Activated CD4-positive, alpha-beta T cell treated with anti-CD3 and anti-CD28 coated beads, Interleukin-2, amount 10 ng/mL, durations not matched to agents 7 days and 5 days (primary cell): ENCODE measurements around the gene KIF12. TPM values are rescaled to one million over a fixed set of nuclear protein-coding genes. Genes with fewer than 3 reads are reported as not detected.
"Not testable (repeated sequence)": the region's sequence is repeated elsewhere in the genome, so short reads cannot be mapped to it uniquely, and the experiment has no call there.

Source experiments
- CTCF ChIA-PET: fragments of 350-600 bp; sonication (Branson Sonifier 250); formaldehyde crosslinking; loops from one replicate; lab custom pipeline; 2021; ENCODE audit warnings: antibody characterized with exemption; lab: Charles Lee
- POLR2A ChIA-PET: fragments of 350-600 bp; sonication (Branson Sonifier 250); formaldehyde crosslinking; loops from one replicate; lab custom pipeline; 2021; ENCODE audit warnings: antibody characterized with exemption; lab: Charles Lee
- DNase-seq: peaks from one replicate; pipeline ENCODE4 v3.0.0-alpha.2; 2020
- H3K27ac Mint-ChIP-seq: one replicate; pipeline ENCODE4 v1.8.0; 2021; ENCODE audit warnings: mild to moderate bottlenecking, moderate library complexity, mixed read lengths
- H3K27me3 Mint-ChIP-seq: one replicate; pipeline ENCODE4 v1.8.0; 2021; ENCODE audit warnings: mixed read lengths
- H3K36me3 Mint-ChIP-seq: one replicate; pipeline ENCODE4 v1.8.0; 2021; ENCODE audit warnings: low read depth, mixed read lengths
- H3K4me1 Mint-ChIP-seq: one replicate; pipeline ENCODE4 v1.8.0; 2021; ENCODE audit warnings: mixed read lengths
- H3K4me3 Mint-ChIP-seq: one replicate; pipeline ENCODE4 v1.8.0; 2021; ENCODE audit warnings: mild to moderate bottlenecking, moderate library complexity, mixed read lengths
- H3K9me3 Mint-ChIP-seq: one replicate; pipeline ENCODE4 v1.8.0; 2021; ENCODE audit warnings: mixed read lengths
- total RNA-seq, 2 experiments: library from RNA; stranded (reverse); gene quantifications; one replicate each; pipeline ENCODE4 v1.2.3, GENCODE V29; 2021

Gene KIF12
- total RNA-seq, 2 experiments from 2014 or later, result not detected

DNA sequence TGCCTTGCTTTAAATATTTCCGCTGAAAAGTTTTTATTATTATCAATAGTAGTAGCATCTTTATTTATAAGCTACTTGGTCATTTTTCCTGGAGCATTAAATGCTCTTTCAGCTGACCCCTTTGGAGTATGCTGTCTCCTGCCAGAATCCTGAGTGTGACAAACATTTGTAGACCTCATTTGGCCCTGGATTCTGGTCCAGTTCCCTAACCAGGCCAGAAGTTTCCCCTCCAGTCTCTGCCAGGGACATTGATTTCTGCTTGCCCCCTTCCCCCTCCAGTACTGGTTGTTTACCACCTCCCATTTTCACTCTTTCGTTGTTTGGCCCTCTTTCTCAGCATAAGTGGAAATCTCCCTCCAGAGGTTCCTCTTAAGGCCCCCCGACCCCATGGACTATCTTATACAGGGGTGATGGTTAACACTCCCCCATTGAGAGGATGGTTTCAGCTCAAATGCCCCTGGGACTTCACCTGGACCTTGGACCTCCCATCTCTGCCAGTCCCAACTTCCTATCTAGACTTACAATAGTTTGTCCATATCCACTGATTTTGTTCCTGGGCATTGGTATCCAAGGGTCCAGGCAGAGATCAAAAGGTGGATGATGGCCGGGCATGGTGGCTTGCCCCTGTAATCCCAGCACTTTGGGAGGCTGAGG lies 31.7 kb upstream of the KIF12 start:
- H3K4me1 Mint-ChIP-seq, result no peaks in the 10 kb centered on the region
- H3K4me3 Mint-ChIP-seq, result no peak overlapping the region
- no peak overlapping the region for H3K27ac Mint-ChIP-seq
- ChIA-PET POLR2A (no interaction called here), CTCF (no interaction called here)
- H3K27me3 Mint-ChIP-seq, result no peaks in the 10 kb centered on the region
- H3K9me3 Mint-ChIP-seq, result peaks cover 4% of the 10 kb centered on the region
- no peaks in the 10 kb centered on the region for H3K36me3 Mint-ChIP-seq
- DNase-seq, result no peak

- POLR2A ChIA-PET, result no interaction called here
- CTCF ChIA-PET, result no interaction called here
- no peak for DNase-seq
- Mint-ChIP-seq H3K4me3 (no peak overlapping the region), H3K36me3 (no peaks in the 10 kb centered on the region), H3K4me1 (no peaks in the 10 kb centered on the region), H3K27ac (no peak overlapping the region), H3K9me3 (peaks cover 4% of the 10 kb centered on the region), H3K27me3 (no peaks in the 10 kb centered on the region)
These were observed 31.0 kb upstream of the KIF12 start for GRCh38 chr9:114130141-114130540.

- H3K4me1 Mint-ChIP-seq, POLR2A ChIA-PET, CTCF ChIA-PET, H3K9me3 Mint-ChIP-seq, DNase-seq, H3K36me3 Mint-ChIP-seq, H3K27ac Mint-ChIP-seq, H3K4me3 Mint-ChIP-seq, H3K27me3 Mint-ChIP-seq: not testable (repeated sequence)
These were observed 29.7 kb upstream of the KIF12 start for GRCh38 chr9:114128759-114129158.

DNA sequence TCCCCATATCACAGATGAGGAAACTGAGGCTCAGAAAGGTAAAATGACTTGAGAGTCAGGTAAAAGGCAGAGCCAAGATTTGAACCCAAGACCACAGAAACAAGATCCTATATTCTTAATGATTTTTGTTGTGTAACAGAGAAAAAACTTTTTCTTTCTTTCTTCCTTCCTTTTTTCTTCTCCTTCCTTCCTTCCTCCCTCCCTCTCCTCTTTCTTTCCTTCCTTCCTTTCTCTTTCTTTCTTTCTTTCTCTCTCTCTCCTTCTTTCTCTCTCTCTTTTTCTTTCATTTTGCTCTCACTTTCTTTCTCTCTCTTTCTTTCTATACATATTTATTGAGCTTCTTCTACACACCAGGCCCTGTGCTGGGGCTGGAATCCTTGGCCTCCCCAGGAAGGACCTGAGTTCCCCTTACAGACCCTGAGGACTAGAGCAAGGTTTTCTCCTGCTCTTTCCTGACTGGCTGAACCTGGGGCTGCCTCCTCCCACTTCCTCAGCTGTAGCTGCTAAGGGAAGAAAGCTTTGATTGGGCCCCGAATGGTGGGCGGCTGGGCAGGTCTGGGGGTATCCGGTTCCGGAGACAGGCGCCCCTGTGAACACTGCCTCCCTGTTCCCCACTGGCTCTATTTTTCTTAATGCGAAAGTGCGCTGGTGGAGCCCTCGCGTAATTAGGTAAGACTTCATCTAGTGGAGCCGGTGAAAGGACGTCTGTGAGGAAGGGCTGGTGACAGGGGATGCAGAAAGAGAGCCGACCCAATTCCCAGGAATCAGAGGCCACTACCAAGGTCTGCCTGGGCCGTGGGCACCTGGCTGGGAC lies 27.4 kb upstream of the KIF12 start:
- ChIA-PET POLR2A (no interaction called here), CTCF (interaction anchor here (0.9 kb wide), 1 partner anchor 66 kb away, joined by 3 read pairs; no protein-coding TSS in a partner anchor)
- DNase-seq, result no peak
- Mint-ChIP-seq H3K4me3 (no peak overlapping the region), H3K9me3 (peaks cover 4% of the 10 kb centered on the region), H3K27me3 (no peaks in the 10 kb centered on the region), H3K27ac (no peak overlapping the region), H3K4me1 (no peaks in the 10 kb centered on the region), H3K36me3 (no peaks in the 10 kb centered on the region)

- ChIA-PET POLR2A (no interaction called here), CTCF (interaction anchor here (1.4 kb wide), 1 partner anchor 16 kb away, joined by 4 read pairs; no protein-coding TSS in a partner anchor)
- Mint-ChIP-seq H3K27ac (no peak overlapping the region), H3K4me1 (no peaks in the 10 kb centered on the region), H3K36me3 (no peaks in the 10 kb centered on the region), H3K4me3 (no peak overlapping the region), H3K9me3 (peaks cover 4% of the 10 kb centered on the region), H3K27me3 (no peaks in the 10 kb centered on the region)
- DNase-seq, result no peak
These were observed 26.5 kb upstream of the KIF12 start for GRCh38 chr9:114125476-114126013.

DNA sequence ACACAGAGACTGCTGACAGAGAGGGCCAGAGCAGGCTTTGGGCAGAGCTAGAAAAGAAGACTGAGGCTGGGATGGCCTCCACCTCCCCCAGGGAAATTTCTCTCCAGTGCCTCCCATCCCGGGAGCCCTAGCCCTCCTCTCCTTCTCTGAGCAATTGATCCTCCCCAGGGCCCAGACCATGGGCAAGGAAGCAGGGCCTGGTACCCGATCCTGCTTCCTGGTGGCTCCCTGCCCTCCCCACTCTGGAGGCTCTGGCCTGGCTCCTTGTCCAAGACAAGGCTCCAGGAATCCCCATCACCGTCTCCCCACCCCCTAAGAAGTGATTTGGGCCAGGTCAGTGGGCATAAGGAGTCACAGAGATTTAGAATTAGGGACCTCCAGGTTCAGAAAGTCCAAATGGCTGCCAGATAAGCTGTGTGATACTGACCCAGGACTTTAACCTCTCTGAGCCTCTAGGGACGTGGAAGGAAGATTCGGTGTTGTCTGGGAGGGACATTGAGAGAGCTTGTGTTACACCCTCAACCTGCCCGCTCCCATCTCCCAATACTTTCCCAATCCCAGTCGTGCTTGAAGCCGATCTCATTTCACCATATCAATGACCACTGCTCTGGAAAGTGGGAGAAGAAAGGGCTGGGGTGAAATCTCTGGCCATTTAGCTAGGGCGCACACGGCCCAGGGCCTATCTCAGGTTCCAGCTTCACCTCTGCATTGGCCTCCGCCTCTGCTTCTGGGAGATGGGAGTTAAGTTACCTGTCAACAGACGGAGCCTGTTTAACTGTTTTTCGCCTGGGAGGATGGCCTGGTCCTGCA lies 25.8 kb upstream of the KIF12 start:
- no peak overlapping the region for H3K27ac Mint-ChIP-seq
- H3K4me3 Mint-ChIP-seq, result no peak overlapping the region
- CTCF ChIA-PET, result interaction anchor here (1.4 kb wide), 1 partner anchor 16 kb away, joined by 4 read pairs; no protein-coding TSS in a partner anchor
- no peaks in the 10 kb centered on the region for H3K36me3 Mint-ChIP-seq
- POLR2A ChIA-PET, result no interaction called here
- H3K9me3 Mint-ChIP-seq, result peaks cover 4% of the 10 kb centered on the region
- no peaks in the 10 kb centered on the region for H3K4me1 Mint-ChIP-seq
- no peak for DNase-seq
- H3K27me3 Mint-ChIP-seq, result no peaks in the 10 kb centered on the region

GRCh38 chr9:114124138-114124537 lies 25.0 kb upstream of the KIF12 start:
- DNase-seq, result no peak
- no peak overlapping the region for H3K27ac Mint-ChIP-seq
- no peaks in the 10 kb centered on the region for H3K27me3 Mint-ChIP-seq
- H3K4me1 Mint-ChIP-seq, result no peaks in the 10 kb centered on the region
- POLR2A ChIA-PET, result no interaction called here
- CTCF ChIA-PET, result no interaction called here
- no peak overlapping the region for H3K4me3 Mint-ChIP-seq
- H3K9me3 Mint-ChIP-seq, result peaks cover 4% of the 10 kb centered on the region
- no peaks in the 10 kb centered on the region for H3K36me3 Mint-ChIP-seq

- DNase-seq, result no peak
- H3K9me3 Mint-ChIP-seq, result peaks cover 4% of the 10 kb centered on the region
- no peaks in the 10 kb centered on the region for H3K36me3 Mint-ChIP-seq
- H3K27ac Mint-ChIP-seq, result no peak overlapping the region
- H3K4me3 Mint-ChIP-seq, result no peak overlapping the region
- ChIA-PET POLR2A (no interaction called here), CTCF (interaction anchor here (0.9 kb wide), 1 partner anchor 45 kb away, joined by 3 read pairs; the partner anchor contains the start of gene AMBP)
- no peaks in the 10 kb centered on the region for H3K4me1 Mint-ChIP-seq
- H3K27me3 Mint-ChIP-seq, result no peaks in the 10 kb centered on the region
These were observed 24.2 kb upstream of the KIF12 start for GRCh38 chr9:114123031-114123977.

GRCh38 chr9:114122136-114123027 lies 23.3 kb upstream of the KIF12 start:
- CTCF ChIA-PET, result interaction anchor here (1.0 kb wide), 1 partner anchor 10 kb away, joined by 3 read pairs; no protein-coding TSS in a partner anchor
- H3K9me3 Mint-ChIP-seq, result peaks cover 3% of the 10 kb centered on the region
- no peaks in the 10 kb centered on the region for H3K4me1 Mint-ChIP-seq
- POLR2A ChIA-PET, result no interaction called here
- H3K4me3 Mint-ChIP-seq, result no peak overlapping the region
- no peak for DNase-seq
- H3K27me3 Mint-ChIP-seq, result peaks cover 1% of the 10 kb centered on the region
- no peaks in the 10 kb centered on the region for H3K36me3 Mint-ChIP-seq
- no peak overlapping the region for H3K27ac Mint-ChIP-seq

- Mint-ChIP-seq H3K4me1 (no peaks in the 10 kb centered on the region), H3K27ac (no peak overlapping the region), H3K27me3 (peaks cover 5% of the 10 kb centered on the region), H3K36me3 (no peaks in the 10 kb centered on the region), H3K9me3 (no peaks in the 10 kb centered on the region), H3K4me3 (no peak overlapping the region)
- ChIA-PET CTCF (interaction anchor here (1.0 kb wide), 1 partner anchor 9 kb away, joined by 3 read pairs; no protein-coding TSS in a partner anchor), POLR2A (no interaction called here)
- DNase-seq, result no peak
These were observed 22.4 kb upstream of the KIF12 start for GRCh38 chr9:114121227-114122135.
